Activated T-cell treated with anti-CD3 and anti-CD28 coated beads for 4 hours (primary cell): ENCODE data around the gene CACNG4.

ENCODE experiments used
- DNase-seq: peaks from one replicate; pipeline ENCODE4 v3.0.0-alpha.2; 2020

CACNG4 gene

DNA sequence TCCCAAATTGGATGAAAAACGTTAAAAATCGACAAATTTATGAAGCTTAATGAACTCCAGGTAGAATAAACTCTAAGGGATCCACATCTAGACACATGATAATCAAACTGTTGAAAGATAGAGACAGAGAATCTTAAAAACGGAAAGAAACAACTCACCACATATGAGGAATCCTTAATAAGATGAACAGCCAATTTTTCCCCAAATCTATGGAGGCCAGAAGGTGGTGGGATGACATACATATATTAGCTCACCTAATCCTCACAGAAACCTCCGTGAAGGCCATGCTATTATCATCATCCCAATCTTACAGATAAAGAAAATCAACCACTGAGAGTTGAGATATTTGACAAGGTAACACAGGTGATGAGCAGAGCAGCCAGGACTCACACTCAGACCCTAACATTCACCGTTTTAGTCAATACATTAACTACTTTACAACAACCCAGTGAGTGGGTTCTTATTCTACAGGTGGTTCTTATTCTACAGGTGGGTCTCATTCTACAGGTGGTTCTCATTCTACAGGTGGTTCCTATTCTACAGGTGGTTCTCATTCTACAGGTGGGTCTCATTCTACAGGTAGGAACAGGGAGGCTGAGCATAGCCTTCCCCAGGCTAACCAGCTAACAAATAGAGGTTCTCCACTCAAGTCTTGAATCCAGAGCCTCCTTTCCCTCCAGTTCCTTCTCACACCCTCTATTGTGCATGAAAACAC, 84.7 kb downstream of the CACNG4 start:
- DNase-seq = no peak

DNA sequence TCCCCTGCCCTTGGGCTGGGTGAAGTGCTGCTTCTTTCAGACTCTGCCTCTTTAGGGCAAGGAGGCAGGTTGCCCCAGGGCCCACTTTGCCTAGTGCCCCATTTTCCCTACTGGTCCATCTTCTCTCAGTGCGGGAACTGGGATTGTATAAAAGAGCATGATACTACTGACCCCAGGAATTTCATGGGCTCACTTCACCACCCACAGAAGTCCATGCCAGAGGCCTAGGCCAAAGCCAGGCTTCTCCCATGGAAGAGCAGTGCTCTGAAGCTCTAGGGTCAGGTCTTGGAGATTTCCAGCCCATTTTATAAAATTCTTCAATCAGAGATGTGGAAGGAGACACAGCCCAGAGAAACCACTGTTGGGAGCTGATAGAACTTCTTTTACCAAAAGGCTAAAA, 85.6 kb downstream of the CACNG4 start:
- no peak for DNase-seq

DNA sequence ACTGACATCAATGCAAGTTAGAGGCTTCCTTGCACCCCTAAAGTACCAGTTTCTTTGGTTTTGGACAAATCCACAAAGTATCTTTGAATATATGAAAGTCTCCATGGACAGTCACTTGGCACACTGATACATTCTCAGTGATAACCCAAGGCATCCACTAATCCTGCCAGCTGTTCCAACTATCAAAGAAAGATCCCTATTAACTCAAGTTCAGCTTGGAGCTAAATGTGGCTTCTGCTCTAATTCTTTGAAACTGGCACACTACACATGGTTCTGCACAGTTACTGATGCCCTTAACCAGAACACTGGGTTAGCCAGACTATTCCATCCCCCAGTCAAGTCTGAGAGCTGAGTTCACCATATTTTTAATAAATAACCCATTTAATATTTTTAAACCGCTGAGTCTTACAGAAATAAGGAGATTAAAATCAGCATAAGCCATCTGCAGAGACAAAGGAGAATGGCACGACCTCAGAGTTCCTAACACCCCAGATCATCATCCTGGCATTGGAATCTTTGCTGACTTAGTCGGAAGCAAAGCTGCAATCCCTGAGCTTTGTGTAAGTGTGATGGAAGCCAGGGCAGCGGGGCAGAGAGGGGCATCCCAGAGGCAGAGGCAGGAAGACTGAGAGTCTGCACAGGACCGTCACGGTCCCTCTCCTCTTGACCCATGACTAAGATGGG, 86.1 kb downstream of the CACNG4 start:
- DNase-seq = no peak

DNA sequence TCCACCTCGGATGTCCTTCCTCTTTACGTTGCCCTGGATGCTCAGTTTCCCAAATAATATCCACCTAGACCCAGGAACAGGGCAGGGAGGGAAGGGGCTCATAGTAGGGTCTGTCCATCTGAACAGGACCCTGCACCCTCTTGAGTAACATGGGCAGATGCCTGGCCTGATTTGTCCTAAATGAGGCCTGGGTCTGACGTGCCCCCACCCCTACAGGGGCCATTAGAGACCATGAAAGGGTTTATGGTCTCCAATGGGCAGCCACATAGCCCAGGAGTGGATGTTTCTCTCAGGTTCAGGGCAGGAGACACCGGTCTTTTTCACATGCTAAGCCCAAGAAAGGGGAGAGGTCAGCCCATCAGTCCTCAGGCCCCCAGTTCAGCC, 86.6 kb downstream of the CACNG4 start:
- DNase-seq = no peak

DNA sequence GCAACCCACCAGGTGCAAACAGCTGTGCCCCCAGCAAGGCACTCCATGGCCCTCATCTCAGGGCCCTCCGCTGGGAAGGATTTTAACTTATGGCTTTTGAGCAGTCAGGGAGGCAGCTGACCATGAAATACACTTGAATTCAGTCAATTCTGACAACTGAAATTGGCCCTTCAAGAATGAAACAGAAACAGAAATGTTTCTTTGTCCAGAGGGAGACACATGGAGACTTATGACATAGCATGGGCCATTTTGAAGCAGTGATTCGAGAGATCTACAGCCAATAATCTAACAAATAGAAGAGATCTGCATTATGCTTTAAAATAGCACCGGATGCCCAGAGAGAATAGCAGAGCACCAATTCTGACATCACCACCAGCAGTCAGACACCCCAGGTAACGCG, 87.3 kb downstream of the CACNG4 start:
- no peak for DNase-seq

DNA sequence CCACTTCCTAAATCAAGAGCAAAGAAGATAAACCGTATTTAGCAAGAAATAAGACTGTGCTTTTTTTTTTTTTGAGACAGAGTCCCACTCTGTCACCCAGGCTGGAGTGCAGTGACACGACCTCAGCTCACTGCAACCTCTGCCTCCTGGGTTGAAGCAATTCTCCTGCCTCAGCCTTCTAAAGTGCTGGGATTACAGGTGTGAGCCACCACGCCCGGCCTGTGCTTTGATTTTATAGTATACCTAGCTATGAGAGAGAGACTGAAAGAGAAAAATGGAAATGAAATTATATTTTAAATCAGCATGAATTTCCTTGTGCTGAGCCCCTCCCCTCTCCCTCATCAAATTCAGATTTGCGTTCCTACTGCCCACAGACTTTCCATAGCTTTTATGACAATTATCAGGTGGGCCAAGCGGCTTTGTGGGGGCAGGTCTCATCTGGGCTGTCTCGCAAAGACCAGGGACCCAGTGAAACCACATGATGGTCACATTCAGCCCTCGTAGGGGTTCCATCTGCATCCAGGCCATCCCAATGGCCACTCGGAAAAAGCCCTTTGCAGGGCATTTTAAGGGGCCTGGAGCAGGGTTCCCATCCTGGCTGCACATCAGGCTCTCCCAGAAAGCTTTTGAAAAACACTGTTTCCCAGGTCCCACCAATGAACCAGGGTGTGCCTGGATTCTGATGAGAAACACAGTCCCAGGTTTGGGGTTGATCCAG, 88.4 kb downstream of the CACNG4 start:
- no peak for DNase-seq

DNA sequence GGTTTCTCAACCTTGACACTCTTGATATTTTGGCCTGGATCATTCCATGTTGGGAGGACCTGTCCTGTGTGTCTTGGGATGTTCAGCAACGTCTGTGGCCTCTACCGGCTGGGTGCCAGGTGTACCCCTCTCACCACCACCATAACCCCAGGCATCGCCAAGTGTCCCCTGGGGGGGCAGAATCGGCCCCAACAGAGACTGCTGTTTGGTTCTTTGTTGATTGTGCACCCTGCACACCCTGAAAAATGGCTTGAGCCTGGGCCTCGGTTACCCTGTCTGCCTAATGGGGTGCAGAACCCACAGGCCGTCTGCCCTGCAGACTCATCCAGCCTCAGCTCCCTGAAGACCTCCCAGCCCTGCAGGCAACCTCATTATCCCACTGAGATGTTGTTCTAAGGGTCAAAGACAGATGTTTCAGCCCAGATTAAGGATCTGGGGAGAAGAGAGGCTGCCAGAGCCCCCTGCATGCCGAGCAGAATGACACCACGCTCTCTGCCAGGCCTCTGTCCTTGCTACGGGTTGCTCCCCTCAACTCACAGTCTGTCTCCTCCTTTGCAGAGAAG, 89.0 kb downstream of the CACNG4 start:
- no peak for DNase-seq

- no peak for DNase-seq
Measured at GRCh38 chr17:67054011-67054591, 89.6 kb downstream of the CACNG4 start.

DNA sequence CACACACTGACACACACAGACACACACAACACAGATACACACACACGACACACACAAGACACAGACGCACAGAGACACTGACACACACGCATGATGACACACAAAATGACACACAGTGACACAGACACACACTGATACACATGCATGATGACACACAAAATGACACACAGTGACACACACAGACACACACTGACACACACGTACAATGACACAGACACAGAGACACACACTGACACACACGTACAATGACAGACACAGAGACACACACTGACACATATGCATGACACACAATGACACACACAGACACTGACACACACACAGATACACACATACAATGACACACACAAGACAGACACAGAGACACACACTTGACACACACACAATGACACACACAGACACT, 90.1 kb downstream of the CACNG4 start:
- no peak for DNase-seq

- no peak for DNase-seq
Measured at GRCh38 chr17:67055041-67055443, 90.5 kb downstream of the CACNG4 start.

DNA sequence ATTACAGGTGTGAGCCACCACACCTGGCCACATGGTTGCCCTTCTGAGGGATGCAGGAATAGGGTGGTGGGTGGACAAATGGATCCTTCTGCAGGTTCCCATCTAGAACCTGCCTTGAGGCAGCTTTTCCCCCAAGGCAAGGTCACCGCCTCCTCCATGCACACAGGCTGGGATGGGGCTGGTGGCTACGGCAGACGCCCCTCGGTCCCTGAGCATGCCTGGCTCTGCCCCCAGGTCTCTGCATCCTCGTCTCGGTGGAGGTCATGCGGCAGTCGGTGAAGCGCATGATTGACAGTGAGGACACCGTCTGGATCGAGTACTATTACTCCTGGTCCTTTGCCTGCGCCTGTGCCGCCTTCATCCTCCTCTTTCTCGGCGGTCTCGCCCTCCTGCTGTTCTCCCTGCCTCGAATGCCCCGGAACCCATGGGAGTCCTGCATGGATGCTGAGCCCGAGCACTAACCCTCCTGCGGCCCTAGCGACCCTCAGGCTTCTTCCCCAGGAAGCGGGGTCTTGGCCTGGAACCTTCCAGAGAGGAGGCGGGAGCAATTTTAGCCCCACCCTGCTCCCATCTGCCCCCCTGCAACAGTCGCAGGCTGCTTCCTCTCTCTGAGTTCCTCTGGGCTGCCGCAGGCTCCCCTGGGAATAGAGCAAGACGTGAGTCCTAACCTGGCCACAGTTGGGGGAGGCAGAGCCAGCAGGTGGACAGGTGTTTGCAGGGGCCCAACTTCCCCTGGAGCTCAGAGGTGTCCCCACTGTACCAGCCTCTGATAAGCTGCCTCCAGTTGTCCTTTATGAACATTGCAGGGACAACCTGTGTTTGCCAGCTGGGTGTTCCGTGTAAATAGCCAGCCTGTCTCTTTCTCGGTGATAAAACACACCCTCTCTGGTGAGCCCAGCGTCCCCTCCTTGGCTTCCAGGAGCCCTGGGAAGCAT, 91.6 kb downstream of the CACNG4 start:
- no peak for DNase-seq

DNA sequence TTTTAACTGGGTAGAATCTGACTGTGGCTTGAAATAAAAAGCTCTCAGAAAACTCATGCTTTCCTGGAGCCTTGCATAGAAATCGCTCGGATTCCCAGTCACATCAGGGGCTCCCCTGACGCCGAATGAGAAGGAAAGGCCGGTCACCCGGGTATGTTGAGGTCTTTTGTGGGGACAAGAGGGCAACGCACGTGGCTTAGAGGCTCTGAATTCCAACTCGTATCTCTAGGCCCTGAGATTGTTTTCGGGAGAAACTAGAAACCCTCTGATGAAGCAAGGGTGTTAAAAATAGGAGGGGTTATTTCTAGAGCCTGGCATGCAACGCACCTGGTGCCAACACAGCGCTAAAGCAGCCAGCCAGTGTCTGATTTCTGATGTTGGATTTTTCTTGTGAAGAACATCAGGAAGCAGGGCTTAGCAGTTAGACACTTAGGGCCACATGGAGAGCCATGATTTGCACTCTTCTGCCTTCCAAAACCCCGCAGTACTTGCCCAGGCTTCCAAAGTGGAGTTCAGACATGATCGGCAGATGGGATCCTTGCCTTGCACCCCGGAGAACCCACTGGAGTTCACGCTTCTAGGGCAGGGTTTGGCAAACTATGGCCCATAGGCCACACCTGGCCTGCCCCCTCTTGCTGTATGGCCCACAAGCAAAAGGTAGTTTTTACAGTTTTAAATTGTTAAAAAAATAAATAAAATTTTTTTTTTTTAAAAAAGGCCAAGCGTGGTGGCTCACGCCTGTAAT, 92.4 kb downstream of the CACNG4 start:
- no peak for DNase-seq

DNA sequence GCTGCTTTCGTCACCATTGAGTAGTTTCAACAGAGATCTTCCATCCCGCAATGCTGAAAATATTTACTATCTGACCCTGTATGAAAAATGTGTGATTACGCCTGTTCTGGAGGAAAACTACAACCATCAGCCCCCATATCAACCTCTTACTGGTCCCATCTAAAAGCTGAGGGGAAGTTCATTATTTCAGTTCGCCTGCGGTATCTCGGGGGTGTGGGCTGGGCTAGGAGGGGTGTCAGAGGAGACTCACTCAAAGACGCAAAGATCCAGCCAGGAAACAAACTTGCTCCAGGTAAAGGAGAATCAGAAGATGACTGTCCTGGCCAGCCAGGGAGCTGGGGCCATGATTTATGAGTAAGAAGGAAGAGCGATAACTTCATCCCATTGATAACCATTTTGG, 93.5 kb downstream of the CACNG4 start:
- DNase-seq = no peak

GRCh38 chr17:67059372-67059771, 94.9 kb downstream of the CACNG4 start:
- DNase-seq = no peak

DNA sequence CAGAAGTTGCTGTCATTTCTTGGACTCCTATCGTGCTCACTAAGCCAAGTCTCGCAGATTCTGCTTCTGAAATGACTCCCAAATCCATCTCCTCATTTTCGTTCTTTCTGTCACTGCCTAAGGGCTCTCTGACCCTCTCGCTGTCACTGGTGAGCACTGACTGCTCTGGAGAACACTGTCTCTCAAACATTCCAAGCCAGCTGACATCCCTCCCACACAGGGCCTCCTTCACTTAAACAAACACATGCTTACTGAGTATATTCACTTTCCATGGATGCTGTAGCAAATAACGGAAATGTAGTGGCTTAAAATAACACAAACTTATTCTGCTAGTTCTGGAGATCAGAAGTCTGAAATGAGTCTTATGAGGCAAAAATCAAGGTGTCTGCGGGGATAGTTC, 98.6 kb downstream of the CACNG4 start:
- DNase-seq = no peak

DNA sequence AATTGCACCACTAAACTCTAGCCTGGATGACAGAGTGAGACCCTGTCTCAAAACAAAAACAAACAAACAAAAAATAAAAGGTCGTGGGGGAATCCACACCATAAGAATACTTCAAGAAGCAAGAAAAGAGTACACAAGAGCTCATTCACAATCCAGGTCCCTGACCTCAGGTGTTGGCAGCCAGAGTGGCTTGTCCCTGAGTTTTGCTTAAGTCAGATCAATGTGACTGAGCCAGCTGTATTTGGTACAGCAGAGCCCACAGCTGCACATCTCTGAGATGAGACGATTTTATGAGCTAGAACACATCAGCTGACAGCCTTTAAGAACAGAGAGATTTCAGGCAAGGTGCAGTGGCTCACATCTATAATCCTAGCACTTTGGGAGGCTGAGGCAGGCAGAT, 102.2 kb downstream of the CACNG4 start:
- no peak for DNase-seq

GRCh38 chr17:67067571-67068482, 103.3 kb downstream of the CACNG4 start:
- no peak for DNase-seq

DNA sequence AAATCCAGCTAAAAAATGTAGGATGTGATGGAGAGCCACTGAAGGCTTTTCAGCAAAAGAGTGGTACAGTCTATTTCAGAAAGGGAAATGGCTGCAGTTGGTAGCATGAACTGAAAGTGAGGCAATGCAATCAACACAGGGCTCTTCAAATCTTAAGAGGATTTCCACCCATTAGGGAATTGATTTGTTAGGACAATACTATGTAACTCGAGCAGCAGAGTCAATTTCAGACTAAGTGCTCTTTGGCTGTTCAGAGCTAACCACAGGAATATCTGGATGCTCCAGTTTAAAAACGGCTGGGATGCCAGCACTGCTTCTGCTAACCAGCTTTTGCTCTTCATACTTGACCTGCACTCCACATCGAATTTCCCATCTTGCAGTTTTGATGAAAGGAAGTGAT, 104.5 kb downstream of the CACNG4 start:
- no peak for DNase-seq

- no peak for DNase-seq
Measured at GRCh38 chr17:67069603-67070136, 105.2 kb downstream of the CACNG4 start.

DNA sequence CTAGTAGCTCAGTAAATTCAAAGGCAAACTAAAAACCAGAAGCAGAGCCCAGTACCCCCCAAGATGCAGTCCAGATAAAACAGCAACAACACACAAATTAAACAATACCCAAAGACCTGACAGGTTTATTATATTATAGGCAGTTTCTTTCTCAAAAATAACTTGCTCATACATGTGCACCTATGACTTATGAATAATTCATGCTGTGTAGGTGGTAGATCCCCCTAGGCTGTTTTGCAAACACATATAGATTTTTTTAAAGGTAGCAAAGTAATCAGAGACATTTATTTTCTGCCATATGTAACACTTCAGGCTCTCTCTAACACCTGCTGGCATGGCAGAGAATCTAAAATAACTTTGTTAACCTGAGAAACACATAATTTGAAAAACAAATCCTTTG, 107.1 kb downstream of the CACNG4 start:
- DNase-seq = no peak
